Lower leg skin (tissue), 3 donors: ENCODE data around the gene CD109.

Experiments used
- POLR2A ChIP-seq, 2 donors: fragments of 450-650 bp; IDR thresholded peaks; one replicate each; pipeline ENCODE4 v1.6.1; 2016 to 2017; ENCODE audit warnings: antibody characterized with exemption in 2 of 2, mild to moderate bottlenecking in 1 of 2, moderate library complexity in 1 of 2
- TF ChIP-seq, protein P1 (sequence below), 3 donors: fragments of 450-650 bp; IDR thresholded peaks; one replicate each; pipeline ENCODE4 v1.5.1; 2016; ENCODE audit warnings: antibody characterized with exemption in 3 of 3, mild to moderate bottlenecking in 3 of 3, moderate library complexity in 2 of 3

DNA sequence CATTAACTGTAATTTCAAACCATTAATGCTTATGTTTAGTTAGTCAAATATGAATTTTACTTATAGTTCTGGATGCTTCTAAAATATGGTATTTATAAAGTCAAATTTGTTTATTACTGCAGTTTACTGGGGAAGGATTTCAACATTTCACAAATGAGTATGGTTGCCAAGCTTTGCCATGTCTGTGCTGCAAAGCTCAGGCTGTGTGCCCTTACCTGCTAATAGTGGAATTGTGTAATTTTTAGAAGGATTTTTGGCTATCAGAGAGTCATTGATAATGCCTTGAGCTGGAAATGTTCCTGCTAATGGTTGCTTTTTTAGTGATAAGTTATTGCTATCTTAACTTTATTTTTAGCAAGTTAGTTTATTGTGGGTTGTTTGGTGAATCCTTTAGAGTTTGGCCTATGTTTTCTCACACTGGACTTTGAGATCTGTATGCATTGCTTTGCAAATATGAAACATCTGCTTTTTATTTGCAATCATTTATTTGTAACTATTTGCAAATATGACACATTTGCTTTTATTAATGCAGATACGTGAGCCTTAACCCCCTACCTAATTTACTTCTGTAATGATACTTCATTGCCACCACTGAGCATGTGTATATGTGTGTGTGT lies 105.8 kb downstream of the CD109 start:
- TF ChIP-seq, protein P1, sequence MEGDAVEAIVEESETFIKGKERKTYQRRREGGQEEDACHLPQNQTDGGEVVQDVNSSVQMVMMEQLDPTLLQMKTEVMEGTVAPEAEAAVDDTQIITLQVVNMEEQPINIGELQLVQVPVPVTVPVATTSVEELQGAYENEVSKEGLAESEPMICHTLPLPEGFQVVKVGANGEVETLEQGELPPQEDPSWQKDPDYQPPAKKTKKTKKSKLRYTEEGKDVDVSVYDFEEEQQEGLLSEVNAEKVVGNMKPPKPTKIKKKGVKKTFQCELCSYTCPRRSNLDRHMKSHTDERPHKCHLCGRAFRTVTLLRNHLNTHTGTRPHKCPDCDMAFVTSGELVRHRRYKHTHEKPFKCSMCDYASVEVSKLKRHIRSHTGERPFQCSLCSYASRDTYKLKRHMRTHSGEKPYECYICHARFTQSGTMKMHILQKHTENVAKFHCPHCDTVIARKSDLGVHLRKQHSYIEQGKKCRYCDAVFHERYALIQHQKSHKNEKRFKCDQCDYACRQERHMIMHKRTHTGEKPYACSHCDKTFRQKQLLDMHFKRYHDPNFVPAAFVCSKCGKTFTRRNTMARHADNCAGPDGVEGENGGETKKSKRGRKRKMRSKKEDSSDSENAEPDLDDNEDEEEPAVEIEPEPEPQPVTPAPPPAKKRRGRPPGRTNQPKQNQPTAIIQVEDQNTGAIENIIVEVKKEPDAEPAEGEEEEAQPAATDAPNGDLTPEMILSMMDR (IDR thresholded peaks at IDR 0.05), result no peak
- no peak for TF ChIP-seq POLR2A (IDR thresholded peaks at IDR 0.05)
